Measurements from ENCODE around the gene SINHCAF.
"Not testable (repeated sequence)": the region's sequence is repeated elsewhere in the genome, so short reads cannot be mapped to it uniquely, and the experiment has no call there.

Gene SINHCAF

GRCh38 chr12:31325877-31326631 is at the start of gene SINHCAF:
Gene SINHCAF, minus strand, starts transcription at chr12:31326150. Its CDS starts 27,946 bp downstream, at chr12:31298204.
- peak; percentile 95 for DNase-seq (ENCODE audit: low read depth)
- no peak for TF ChIP-seq CTCF (IDR thresholded peaks at IDR 0.05; ENCODE audit: control insufficient read depth, extremely low read depth, insufficient read depth)
- H3K4me3 ChIP-seq (ENCODE audit: low read depth, low read length): peak within 1 kb of the TSS; percentile 97

DNA sequence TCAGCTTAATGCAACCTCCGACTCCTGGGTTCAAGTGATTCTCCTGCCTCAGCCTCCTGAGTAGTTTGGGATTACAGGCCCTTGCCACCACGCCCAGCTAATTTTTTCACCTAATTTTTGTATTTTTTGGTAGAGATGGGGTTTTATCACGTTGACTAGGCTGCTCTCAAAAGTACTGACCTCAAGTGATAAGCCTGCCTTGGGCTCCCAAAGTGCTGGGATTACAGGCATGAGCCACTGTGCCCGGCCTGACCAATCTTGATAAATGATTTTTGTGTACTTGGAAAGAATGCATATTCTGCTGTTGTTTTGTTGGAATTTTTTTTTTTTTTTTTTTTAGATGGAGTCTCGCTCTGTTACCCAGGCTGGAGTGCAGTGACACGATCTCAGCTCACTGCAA is 49.5 kb upstream of the SINHCAF start:
- DNase-seq (ENCODE audit: low read depth); H3K4me3 ChIP-seq (ENCODE audit: low read depth, low read length): not testable (repeated sequence)

DNA sequence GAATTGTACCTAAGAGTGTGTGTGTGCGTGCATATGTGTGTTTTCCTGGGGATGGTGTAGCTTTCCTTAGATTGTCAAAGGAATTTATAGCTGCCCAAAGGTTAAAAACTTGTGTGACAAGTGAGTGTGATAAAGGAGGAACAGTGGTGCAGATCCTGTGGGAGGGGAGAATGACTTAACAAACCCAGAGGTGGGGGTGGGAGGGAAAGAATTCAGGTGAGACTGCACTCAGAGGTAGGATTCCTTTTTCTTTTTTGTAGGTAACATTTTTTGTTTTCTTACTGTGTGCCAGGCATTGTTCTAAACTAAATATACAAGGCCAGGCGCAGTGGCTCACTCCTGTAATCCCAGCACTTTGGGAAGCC is 45.3 kb upstream of the SINHCAF start:
- no peak for TF ChIP-seq CTCF (IDR thresholded peaks at IDR 0.05; ENCODE audit: control insufficient read depth, extremely low read depth, insufficient read depth)
- DNase-seq (ENCODE audit: low read depth): no peak

DNA sequence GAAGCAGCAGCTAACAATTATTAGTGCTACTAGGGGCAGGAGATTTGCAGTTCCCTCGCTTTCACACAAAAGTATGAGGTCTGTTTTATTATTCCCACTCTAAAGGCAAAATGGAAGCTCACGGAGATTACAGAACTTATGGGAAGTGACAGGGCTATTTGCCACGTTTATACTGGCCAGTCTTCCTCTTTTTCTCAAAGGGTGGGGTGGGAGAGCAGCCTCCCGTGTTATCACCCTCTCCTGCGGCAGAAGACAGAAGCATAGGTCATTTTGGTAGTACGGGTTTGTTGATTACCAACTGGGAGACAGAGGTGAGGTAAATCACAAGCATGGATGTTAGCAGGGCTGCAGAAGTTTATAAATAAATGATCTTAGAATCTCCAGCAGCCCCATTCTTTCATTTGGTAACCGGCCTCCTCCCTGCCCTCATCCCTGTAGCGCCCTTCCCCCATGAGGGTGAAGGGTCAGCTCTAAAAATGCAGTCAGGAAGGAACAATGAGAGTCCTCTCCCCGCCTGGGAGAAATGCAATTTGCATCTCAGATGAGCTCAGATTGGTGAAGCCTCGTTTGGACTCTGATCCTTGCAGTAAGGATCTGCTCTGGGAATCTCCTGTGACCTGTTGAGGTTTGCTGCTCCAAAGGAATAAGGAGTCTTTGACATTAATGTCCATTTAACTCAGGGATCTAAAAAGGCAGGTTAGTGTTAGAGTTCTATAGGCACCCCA is 44.7 kb upstream of the SINHCAF start:
- no peak for DNase-seq (ENCODE audit: low read depth)
- TF ChIP-seq CTCF (IDR thresholded peaks at IDR 0.05; ENCODE audit: control insufficient read depth, extremely low read depth, insufficient read depth): no peak
- H3K4me3 ChIP-seq (ENCODE audit: low read depth, low read length): no peak overlapping the region

More for the DNA sequence above, 45.3 kb upstream of the SINHCAF start:
- H3K4me3 ChIP-seq (ENCODE audit: low read depth, low read length): no peak overlapping the region

DNA sequence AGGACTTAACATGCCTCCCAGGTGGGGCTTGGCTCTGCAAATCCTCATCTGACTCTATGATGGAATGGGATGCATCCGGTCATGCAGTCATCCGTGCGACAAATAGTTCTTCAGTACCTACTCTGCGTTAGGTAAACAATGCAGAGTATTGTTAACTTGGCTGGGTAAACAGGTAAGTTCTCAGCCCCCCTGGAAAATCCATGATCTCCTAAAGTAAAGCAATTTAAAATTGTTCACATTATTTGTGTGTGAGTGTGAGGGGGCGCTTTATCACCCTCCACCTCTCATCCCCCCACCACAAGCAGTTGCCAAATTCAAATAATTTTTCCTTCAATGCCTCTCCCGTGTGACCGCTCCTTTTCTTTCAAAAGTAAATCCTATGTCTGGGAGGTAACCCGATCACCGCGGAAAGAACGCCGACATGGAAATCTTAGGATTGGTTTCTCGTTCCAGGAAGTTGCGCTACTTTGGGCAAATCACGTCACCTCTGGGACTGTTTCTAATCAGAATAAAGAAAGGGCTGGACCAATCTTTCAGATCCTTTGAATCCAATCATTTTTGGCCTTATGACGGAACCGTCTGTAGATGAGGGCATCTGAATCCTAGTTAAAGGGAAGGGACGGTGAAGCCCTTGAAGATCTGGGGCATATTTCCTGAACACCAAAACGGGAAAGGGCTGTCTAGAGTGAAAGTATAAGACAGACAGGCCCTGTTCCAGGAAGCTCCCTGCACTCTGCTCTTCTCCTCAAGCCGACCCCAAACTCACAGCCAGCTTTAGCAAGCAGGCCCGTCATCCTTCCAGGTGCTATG is 44.0 kb upstream of the SINHCAF start:
- no peak for TF ChIP-seq CTCF (IDR thresholded peaks at IDR 0.05; ENCODE audit: control insufficient read depth, extremely low read depth, insufficient read depth)
- H3K4me3 ChIP-seq (ENCODE audit: low read depth, low read length): no peak overlapping the region
- DNase-seq (ENCODE audit: low read depth): no peak

DNA sequence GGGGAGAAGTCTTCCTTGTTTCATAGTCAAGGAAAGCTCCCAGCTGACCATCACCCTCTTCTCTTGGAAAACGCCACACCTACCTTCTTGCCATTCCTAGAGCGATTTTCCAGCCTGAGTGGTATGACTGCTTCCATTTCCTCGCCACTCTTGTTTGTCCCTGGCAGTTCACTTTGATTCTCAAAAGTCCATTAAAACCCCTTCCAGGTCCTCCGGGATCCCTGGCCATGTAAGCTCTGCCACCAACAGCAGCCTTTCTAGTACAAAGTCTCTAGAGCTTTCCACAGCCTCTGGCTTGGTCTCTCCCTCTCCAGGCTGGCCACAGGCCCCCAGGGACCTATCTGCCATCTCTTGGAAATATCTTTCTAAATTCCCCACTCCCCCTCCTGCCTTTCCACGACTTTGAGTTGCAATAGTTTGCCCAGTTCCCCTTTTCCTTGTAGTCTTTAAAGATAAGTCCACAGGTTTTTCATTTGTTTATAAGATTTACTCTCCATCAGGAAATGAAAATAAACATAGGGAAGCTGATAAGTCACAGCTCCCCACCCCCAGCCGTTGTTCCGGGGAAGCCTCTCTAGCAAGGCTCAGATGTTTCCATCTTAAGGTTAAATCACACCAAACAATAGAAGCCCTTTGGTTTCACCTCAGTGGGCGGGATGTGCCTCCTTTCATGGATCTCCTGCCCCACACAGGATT is 42.9 kb upstream of the SINHCAF start:
- DNase-seq (ENCODE audit: low read depth): no peak
- TF ChIP-seq CTCF (IDR thresholded peaks at IDR 0.05; ENCODE audit: control insufficient read depth, extremely low read depth, insufficient read depth): no peak
- no peak overlapping the region for H3K4me3 ChIP-seq (ENCODE audit: low read depth, low read length)
